NOMO-1 treated with DMSO at 0.1 percent for 48 hours (cell line): ENCODE data around the gene PRMT5.

Source experiments
- DNase-seq: peaks from one replicate; lab custom pipeline; 2025; ENCODE audit not compliant: unreplicated experiment; lab: John Stamatoyannopoulos, UW

The PRMT5 gene

DNA sequence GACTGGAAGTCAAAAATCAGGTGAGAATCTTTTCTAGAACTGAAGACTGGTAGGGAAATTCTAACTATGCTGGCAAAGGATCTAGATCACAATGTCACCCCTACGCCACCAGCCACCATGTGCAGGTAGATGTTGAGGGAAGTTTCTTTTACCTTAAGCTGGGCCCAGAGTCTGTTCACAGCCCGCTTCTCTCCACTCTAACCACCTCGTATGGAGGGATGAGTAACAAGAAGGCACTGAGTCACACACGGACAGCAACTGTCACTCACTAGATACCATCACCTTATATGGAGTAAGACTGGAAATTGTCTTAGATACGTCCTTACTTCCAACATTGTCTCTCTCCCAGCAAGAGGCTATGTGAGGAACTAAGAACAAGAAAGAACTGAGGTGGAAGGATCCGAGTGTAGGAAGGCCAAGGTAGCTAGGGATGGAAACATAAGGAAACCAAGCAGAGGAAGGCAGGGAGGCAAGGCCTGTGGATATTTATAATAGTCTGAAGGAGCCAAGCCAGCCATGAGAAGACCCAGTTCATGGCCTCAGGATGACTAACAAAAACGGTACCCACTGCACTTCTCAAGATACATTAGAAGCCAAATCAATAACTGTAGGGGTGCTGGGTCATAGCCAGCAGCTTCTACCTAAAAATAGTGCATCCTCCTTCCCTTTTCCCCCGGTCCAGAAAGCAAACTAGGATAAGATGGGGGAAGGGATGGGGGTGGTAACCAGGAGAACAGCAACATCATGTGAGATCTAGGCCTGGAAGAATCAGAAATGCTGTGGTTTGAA is 30.7 kb downstream of the PRMT5 start:
- DNase-seq: no peak

DNA sequence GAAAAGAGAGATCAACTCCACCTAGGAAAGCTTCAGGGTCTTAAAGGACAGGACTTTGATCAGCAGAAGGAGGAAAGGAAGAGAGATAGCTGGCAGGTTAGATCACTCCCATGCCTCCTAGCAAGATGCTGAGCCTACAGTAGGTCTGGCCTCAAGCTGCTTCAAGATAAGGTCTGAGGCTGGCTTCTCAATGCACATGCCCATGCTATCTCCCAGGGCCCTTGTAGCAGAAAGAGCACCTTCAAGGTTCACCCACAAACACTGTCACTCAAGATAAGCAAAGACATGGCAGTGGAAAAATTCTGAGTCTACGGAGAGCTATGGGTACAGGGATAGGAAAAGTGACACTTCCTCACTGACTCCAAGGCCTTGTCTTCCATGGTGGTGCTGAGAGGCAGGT is 31.8 kb downstream of the PRMT5 start:
- no peak for DNase-seq

DNA sequence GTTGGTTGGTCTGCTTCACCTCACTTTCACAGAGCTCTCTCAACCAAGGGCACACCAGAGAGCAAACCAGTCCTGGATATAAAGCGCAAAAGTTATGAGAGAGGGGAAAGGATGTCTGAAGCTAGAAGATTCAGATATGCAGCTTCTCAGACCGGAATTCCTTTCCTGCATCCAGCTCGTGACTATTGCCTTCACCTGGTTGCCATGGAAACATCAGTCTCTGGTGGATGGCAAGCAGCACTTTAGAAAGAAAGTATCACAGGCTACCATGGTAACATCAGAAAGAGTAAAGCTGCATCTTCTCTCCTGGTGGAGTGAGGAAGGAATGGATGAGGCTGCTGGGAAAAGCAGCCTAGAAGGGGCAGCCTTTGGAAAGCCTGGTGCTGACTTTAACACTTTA is 32.4 kb downstream of the PRMT5 start:
- no peak for DNase-seq

DNA sequence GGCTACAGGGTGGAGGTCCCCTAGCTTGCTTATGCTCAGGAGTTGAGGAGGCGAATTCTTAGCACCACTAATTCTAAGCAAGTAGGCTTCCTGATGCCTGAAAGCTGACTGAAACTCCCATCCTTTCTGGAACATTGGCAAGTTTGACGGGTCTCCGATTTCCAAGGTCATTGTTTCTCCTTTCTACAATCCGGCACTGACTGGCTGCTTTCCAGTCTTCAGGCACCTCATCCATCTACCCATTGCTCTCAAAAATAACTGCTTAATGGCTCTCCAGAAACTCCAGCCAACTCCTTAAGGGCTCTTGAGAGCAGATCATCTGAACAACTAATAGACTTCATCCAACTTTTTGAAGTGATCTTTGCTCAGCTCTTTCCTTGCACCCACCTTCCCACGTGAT is 32.8 kb downstream of the PRMT5 start:
- DNase-seq: no peak

DNA sequence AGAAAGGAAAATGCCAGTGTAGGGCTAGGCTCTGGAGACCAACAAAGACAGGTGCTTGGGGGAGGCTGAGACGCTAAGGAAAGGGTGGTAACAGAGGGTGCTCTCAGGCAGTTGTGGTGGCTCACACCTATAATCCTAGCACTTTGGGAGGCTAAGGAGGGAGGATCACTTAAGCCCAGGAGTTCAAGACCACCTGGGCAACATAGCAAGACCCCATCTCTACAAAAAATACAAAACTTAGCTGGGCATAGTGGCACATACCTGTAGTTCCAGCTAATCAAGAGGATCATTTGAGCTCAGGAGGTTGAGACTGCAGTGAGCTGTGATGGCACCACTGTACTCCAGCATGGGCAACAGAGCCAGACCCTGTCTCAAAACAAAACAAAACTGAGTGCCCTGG is 33.8 kb downstream of the PRMT5 start:
- no peak for DNase-seq

DNA sequence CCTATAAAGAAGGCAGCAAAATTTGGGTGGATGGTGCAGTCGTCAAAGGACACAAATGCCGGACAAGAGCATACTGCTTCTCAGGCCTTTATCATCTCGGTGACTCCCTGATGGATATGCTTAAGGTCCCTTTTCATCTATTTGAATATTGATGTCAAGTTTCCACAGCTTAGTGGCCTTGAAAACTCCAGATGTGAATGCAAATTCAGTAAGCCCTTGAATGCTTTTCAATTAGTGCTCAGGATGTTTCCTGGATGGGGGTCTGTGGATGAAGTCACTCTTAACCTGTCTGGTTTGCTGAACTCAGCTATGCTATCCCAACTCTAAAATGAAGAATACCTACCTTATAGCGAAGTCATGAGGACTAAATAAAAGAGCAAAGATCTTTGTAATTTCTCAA is 35.5 kb downstream of the PRMT5 start:
- DNase-seq: no peak

DNA sequence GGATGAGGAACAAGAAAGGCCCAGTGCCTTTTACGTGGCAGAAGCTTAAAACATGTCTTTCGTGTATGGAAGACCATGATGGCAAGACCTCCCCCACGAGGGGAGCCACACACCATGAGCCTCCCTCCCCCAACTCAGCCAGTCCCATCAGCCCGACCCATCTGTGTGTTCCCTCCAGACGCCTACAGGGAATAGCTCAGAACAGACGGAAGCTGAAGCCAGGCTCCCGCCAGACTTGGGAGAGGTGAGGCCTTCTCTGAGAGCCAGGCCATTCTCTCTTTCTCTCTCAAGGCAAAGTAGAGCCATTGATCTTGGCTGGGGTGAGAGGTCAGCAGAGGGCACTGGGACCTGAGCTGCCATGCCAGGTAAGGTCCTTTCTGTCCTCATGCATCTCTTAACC is 36.7 kb downstream of the PRMT5 start:
- no peak for DNase-seq

DNA sequence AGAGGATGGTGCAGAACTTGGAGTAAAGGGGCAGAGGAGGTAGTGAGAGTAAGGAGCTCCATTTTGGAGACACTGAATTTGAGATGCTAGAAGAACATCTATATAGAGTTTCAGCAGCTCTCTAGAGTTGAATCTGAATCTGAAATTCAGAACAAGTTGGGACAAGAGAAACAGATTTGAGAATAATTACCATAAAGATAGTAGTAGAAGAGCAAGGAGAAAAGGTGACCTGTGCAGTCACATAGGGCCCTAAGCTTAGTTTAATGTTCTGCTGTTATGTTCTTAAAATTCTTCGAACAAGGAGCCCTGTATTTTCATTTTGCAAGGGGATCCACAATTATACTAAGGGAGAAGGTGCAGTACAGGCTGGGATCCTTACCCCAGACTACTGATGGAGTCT is 38.8 kb downstream of the PRMT5 start:
- no peak for DNase-seq

DNA sequence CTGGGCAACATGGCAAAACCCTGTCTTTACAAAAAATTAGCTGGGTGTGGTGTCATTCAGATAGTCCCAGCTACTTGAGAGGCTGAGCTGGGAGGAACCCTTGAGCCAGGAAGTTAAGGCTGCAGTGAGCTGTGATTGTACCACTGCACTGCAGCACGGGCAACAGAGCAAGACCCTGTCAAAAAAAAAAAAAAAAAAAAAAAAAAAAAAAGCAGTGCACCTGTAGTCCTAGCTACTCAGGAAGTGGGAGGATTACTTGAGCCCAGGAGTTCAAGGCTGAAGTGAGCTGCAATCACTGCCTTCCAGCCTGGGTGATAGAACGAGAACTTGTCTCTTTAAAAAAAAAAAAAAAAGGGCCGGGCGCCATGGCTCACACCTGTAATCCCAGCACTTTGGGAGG is 40.5 kb downstream of the PRMT5 start:
- DNase-seq: no peak

DNA sequence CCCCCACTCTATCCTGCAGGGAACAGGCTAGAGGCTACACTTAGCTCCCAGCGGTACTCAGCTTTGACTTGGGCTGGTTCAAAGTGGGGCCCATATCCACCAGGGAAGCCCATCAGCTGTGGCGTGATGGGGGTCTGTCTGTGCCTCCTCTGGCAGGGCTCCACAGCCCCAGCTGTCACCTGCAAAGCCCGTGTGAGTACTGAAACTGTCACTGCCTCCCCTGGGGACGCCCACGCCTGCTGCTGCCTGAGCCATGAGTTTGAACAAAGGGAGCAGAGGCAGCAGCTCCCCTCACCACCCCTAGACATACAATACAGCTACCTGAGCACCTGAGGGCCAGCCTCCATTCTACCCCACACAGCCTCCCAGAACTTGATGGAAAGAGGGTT is 41.2 kb downstream of the PRMT5 start:
- no peak for DNase-seq

DNA sequence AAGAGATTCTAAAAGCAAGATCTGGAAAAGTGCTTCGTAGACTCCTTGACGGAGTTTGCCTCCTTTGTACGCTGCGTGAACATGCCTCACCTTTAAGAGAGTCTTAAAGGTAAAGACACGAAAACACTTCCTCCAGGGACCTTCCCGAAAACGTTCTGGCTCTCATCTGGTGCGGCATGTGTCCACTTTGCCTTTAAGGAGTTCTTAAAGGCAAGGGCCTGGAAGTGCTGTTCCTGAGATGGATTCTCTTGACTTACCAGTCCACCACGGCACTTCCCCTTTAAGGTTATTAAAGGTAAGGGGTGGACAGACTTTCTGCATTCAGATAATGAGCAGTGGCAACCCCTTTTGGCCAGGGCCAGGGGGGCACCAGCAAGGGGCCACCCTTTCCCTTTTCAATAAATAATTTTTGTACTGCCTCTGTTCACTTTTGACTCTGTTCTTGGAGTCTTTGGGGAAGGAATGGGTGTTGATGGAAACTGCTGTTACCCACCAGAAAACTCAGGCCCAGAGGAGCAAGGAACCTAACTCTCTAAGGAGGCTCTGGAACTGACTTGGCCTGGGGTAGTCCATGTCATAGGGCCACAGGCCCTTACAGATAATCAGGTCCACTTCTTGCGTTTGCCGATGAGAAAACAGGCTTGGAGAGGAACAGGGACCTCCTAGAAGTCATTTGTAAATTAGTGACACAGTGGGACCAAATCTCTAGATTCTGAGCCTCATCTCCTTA is 41.8 kb downstream of the PRMT5 start:
- peak; percentile 94 for DNase-seq

DNA sequence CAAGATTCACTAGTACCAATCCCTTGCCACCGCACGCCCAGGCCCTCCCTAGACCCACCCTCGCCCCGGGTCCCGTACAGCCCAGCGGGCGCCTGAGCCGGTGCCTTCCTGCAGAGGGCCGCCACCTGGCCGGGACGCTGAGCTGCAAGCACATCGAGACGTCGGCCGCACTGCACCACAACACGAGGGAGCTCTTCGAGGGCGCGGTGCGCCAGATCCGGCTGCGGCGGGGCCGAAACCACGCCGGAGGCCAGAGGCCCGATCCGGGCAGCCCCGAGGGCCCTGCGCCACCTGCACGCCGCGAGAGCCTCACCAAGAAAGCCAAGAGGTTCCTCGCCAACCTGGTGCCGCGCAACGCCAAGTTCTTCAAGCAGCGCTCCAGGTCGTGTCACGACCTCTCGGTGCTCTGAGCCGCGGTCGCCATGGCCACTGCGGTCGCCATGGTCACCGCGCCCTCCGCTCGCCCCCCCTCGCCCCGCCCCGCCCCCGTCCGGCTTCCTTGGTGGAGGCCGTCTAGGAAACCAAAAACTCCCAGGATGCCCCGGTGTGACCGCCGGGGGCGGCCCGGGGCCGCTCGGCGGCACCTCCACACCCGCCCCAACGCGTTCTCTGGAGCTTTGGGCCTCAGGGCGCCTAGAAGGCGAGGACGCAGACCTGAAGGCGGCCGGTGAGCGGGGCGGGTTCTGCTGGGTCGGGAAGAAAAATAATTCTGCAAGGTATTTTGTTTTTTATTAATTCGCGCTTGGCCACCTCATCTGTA is 42.5 kb downstream of the PRMT5 start:
- peak; percentile 66 for DNase-seq

DNA sequence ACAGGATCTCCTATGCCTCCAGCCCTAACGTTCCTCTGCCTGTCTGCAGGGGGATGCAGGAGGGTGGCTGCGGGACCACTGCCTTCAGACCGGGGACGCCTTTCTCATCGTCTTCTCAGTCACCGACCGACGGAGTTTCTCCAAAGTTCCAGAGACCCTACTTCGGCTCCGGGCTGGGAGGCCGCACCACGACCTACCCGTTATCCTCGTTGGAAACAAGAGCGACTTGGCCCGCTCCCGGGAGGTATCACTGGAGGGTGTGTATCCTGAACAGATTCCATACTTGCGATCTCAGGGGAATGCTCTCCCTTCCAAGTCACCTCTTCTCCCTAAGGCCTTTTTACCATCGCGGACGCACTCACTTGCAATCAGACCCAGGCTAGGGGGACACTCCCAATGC is 43.2 kb downstream of the PRMT5 start:
- DNase-seq: no peak

DNA sequence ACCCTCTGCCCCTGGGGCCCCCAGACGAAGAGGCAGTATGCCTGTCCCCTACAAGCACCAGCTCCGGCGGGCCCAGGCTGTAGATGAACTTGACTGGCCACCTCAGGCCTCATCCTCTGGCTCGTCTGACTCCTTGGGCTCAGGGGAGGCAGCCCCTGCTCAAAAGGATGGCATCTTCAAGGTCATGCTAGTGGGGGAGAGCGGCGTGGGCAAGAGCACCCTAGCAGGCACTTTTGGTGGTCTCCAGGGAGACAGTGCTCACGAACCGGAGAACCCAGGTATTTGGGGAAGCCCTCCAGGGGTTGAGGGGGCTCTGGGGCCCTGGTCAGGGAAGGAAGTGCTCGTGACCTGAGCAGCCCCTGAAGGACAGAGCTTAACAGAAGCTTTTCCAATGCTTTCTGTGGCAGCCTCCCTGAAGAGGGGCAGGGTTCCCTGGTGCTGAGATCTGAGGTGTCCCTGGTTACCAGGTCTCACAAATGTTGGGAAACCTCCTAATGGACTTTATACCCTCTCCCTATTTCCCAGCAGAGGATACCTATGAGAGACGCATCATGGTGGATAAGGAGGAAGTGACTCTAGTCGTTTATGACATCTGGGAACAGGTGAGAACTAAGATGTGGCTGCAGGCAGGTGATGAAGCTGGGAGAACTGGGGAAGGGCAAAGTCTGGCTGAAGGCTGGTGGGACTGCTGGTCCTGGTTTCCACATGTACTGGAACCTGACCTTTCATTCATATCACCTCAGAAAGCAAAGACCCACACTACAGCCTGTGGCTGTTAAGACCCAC is 44.2 kb downstream of the PRMT5 start:
- DNase-seq: no peak

DNA sequence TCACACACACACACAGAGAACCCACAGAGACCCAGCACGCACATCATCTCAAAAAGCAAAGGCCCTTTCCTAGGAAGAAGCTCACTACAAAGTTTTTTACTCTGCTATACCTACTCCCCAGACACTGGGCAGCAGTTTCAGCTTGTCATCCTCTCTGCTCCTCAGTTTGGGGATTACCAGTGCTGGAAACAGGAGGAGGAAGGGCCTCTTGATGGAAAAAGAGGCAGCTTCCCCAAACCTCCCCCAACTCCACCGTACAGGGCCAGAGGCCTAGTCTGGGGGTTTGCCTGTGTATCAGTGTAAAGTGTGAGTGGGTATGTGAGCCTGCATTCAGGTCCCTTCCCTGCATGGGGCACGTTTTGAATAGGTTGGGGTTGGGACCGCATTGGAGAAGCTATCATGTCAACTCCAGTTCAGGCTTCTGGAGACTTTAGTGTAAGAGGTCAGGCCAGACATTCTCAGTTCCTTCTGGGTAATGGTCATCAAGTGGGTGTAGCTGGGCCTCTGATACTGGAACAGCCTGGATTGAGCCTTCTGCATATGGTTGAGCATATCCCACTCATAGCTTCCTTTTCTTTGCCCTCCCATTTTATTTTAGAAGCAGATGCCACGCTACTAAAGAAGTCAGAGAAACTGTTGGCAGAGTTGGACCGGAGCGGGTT is 45.0 kb downstream of the PRMT5 start:
- DNase-seq: no peak

DNA sequence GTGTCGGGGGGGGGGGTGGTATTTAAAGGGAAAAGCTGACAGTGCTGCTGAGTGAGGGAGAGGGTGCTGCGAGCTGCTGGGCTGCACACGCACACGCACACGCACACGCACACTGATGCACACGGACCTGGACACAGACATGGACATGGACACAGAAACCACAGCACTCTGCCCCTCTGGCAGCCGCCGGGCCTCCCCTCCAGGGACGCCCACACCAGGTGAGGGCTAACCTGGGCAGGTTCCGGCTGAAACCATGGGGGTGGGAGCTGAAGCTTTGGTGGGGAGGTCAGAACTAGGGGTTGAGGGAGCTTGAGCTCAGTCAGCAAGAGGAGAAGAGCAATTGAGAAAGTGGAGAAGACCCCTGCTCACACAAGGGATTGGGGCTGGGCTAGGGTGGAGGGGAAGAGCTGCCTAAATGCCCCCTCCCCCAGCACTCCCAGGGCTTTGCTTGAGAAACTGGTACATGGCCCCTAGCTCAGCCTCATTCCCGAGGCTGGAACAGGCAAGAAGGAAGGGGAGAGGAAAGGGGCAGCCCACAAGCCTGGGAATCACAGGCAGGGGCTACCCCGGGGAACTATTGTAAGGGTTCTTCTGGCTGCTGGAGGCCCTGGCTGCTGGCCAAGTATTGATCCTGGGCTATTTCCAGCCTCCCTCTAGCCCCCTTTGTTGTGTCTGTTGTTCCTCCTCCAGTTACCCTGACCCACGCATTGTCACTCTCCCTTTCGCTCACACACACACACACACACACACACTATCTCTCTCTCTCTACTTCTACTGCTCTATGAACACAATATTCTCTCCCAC is 45.8 kb downstream of the PRMT5 start, which contains the start of gene REM2:
TSS of gene REM2 (plus strand) at position 50 of the 804 bp plus-strand sequence. CDS start at position 116, 66 bp downstream.
- DNase-seq: no peak

DNA sequence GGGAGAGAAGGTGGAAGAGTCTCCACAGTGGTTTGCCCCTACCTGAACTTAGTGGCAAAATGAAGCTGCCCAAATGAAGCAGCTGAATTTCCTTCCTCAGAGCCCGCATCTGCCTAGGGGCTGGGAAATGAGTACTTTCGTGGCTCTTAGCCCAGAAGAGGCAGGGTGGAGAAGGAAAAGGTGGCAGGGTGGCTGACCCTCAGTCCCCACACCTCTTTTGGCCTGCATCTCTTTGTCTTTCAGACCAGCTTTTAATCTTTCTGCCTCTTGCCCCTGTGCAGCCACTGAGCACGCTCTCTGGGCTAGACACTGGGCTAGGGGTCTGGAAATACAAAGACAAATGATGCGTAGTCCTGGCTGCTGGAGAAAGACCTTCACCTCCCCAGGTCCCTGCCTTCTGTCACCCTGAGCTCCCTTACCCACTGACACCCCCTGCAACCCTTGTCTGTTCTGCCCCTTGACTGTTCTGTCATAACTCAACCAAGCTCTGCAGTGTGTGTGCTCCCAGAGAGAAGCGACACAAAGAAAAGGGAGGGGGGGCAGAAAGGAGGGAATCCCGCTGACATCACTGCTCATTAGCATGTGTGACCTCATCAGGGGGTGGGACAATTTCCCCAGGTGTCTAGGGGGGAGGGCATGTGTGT is 46.5 kb downstream of the PRMT5 start:
- no peak for DNase-seq

DNA sequence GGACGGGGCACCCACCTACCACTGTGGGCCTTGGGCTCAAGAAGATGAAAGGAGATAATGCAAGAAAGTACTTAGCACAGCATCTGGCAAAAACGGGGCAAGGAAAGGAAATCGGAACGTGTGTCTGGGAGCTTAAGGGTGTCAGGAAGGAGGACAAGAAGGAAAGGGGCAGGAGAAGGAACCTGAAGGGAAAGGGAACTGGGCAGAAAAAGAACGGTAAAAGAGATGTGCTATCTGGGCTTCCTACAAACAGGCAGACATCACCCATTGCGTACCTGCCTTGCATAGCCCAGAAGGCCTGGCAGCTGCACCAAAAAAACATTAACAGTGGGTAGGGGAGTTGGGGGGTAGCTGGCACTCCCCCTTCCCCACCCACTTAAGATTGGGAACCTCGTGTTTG is 47.1 kb downstream of the PRMT5 start:
- DNase-seq: no peak
